BJ (cell line): ENCODE measurements around the gene IL36G. TPM values are rescaled to one million over a fixed set of nuclear protein-coding genes. Genes with fewer than 3 reads are reported as not detected.

Source experiments
- CTCF ChIA-PET: fragments of 350-600 bp; formaldehyde crosslinking; extraction: SDS; loops from one replicate; lab custom pipeline; 2021; ENCODE audit warnings: antibody characterized with exemption, inconsistent platforms; lab: Yijun Ruan, JAX
- POLR2A ChIA-PET: fragments of 300-600 bp; sonication (Branson Sonifier 250); formaldehyde crosslinking; extraction: SDS; loops from one replicate; lab custom pipeline; 2021; ENCODE audit warnings: antibody characterized with exemption; lab: Charles Lee
- DNase-seq: peaks from one replicate; pipeline ENCODE4 v3.0.0-alpha.2; 2011; ENCODE audit warnings: low read depth
- H3K27me3 ChIP-seq: 2 replicates; pipeline ENCODE4 v1.6.0; 2011; ENCODE audit warnings: low read length; ENCODE audit not compliant: control insufficient read depth, insufficient read depth
- H3K36me3 ChIP-seq: 2 replicates; pipeline ENCODE4 v1.5.1; 2011; ENCODE audit warnings: low read length; ENCODE audit not compliant: control insufficient read depth, insufficient read depth
- H3K4me3 ChIP-seq: 2 replicates; pipeline ENCODE4 v1.5.1; 2011; ENCODE audit warnings: low read depth, mild to moderate bottlenecking, control low read depth, low read length
- CTCF ChIP-seq: IDR thresholded peaks from 2 replicates; pipeline ENCODE4 v1.5.1; 2011; ENCODE audit warnings: low read depth, mild to moderate bottlenecking, control low read depth, inconsistent platforms, low read length, moderate library complexity; ENCODE audit not compliant: insufficient read depth
- polyA plus RNA-seq: library from polyadenylated mRNA; depleted of rRNA; stranded (reverse); fragments of >200 nt; gene quantifications from 2 replicates; pipeline ENCODE4 v1.2.3, GENCODE V29; 2011

IL36G gene
- polyA plus RNA-seq, 1 experiment: not detected

GRCh38 chr2:113012436-113013335, 34.9 kb downstream of the IL36G start:
- CTCF ChIA-PET: no interaction called here
- Histone ChIP-seq H3K36me3 (no peaks in the 10 kb centered on the region), H3K4me3 (no peak overlapping the region), H3K27me3 (no peaks in the 10 kb centered on the region)
- POLR2A ChIA-PET: no interaction called here
- DNase-seq: peak; percentile 3
- TF ChIP-seq CTCF: no peak

GRCh38 chr2:113013336-113013661, 35.5 kb downstream of the IL36G start:
- no peaks in the 10 kb centered on the region for H3K36me3 ChIP-seq
- H3K4me3 ChIP-seq: no peak overlapping the region
- TF ChIP-seq CTCF: no peak
- ChIA-PET POLR2A (no interaction called here), CTCF (no interaction called here)
- no peak for DNase-seq
- no peaks in the 10 kb centered on the region for H3K27me3 ChIP-seq

- no peak overlapping the region for H3K4me3 ChIP-seq
- ChIA-PET POLR2A (no interaction called here), CTCF (no interaction called here)
- DNase-seq: no peak
- no peak for TF ChIP-seq CTCF
- H3K36me3 ChIP-seq: no peaks in the 10 kb centered on the region
- H3K27me3 ChIP-seq: no peaks in the 10 kb centered on the region
These were observed 36.3 kb downstream of the IL36G start for GRCh38 chr2:113014067-113014466.

GRCh38 chr2:113015042-113015441, 37.2 kb downstream of the IL36G start:
- Histone ChIP-seq H3K27me3 (no peaks in the 10 kb centered on the region), H3K4me3 (no peak overlapping the region), H3K36me3 (no peaks in the 10 kb centered on the region)
- DNase-seq: no peak
- no peak for TF ChIP-seq CTCF
- CTCF ChIA-PET: interaction anchor here (1.0 kb wide), 1 partner anchor 65 kb away, joined by 3 read pairs; no protein-coding TSS in a partner anchor
- POLR2A ChIA-PET: no interaction called here

- CTCF ChIA-PET: interaction anchor here (1.0 kb wide), 1 partner anchor 64 kb away, joined by 3 read pairs; no protein-coding TSS in a partner anchor
- POLR2A ChIA-PET: no interaction called here
- no peaks in the 10 kb centered on the region for H3K27me3 ChIP-seq
- TF ChIP-seq CTCF: no peak
- no peaks in the 10 kb centered on the region for H3K36me3 ChIP-seq
- H3K4me3 ChIP-seq: no peak overlapping the region
- no peak for DNase-seq
These were observed 37.8 kb downstream of the IL36G start for GRCh38 chr2:113015655-113016054.
